DMS 273 treated with DMSO at 0.1 percent for 48 hours (cell line): ENCODE measurements around the gene SLC45A2.

ENCODE experiments used
- DNase-seq: peaks from one replicate; lab custom pipeline; 2025; lab: John Stamatoyannopoulos, UW

The SLC45A2 gene

GRCh38 chr5:34007621-34008600 lies 23.4 kb upstream of the SLC45A2 start, which contains the start of gene AMACR:
TSS of gene AMACR (minus strand) at chr5:34008050. CDS start at chr5:34008019, 31 bp downstream.
- DNase-seq: peak; percentile 86

- no peak for DNase-seq
These were observed 22.7 kb upstream of the SLC45A2 start for GRCh38 chr5:34007201-34007620.

GRCh38 chr5:34005681-34006080 lies 21.2 kb upstream of the SLC45A2 start:
- no peak for DNase-seq

- no peak for DNase-seq
These were observed 20.7 kb upstream of the SLC45A2 start for GRCh38 chr5:34005211-34005610.

- no peak for DNase-seq
These were observed 19.4 kb upstream of the SLC45A2 start for GRCh38 chr5:34003941-34004340.

- DNase-seq: no peak
These were observed 18.3 kb upstream of the SLC45A2 start for GRCh38 chr5:34002629-34003328.

- peak; percentile 70 for DNase-seq
These were observed 16.8 kb upstream of the SLC45A2 start for GRCh38 chr5:34001241-34001841.

- DNase-seq: no peak
These were observed 15.5 kb upstream of the SLC45A2 start for GRCh38 chr5:33999978-34000377.

GRCh38 chr5:33997331-33997983 lies 13.0 kb upstream of the SLC45A2 start:
- DNase-seq: peak; percentile 11

GRCh38 chr5:33995865-33996264 lies 11.4 kb upstream of the SLC45A2 start:
- DNase-seq: no peak

- no peak for DNase-seq
These were observed 10.4 kb upstream of the SLC45A2 start for GRCh38 chr5:33994845-33995244.

GRCh38 chr5:33992864-33993263 lies 8.4 kb upstream of the SLC45A2 start:
- DNase-seq: no peak

- no peak for DNase-seq
These were observed 954 bp upstream of the SLC45A2 start for GRCh38 chr5:33985447-33985846.

GRCh38 chr5:33984178-33984577 lies 315 bp downstream of the SLC45A2 start:
- DNase-seq: no peak

- DNase-seq: no peak
These were observed 2.9 kb downstream of the SLC45A2 start for GRCh38 chr5:33981408-33982162.

- DNase-seq: no peak
These were observed 4.5 kb downstream of the SLC45A2 start for GRCh38 chr5:33980030-33980429.

GRCh38 chr5:33978306-33978705 lies 6.2 kb downstream of the SLC45A2 start:
- no peak for DNase-seq

GRCh38 chr5:33976307-33976706 lies 8.2 kb downstream of the SLC45A2 start:
- DNase-seq: no peak

- no peak for DNase-seq
These were observed 8.6 kb downstream of the SLC45A2 start for GRCh38 chr5:33975852-33976251.

- DNase-seq: no peak
These were observed 11.2 kb downstream of the SLC45A2 start for GRCh38 chr5:33973271-33973670.
